DLD1 (cell line): ENCODE results near the gene OR11H1.
"Not testable (repeated sequence)": the region's sequence is repeated elsewhere in the genome, so short reads cannot be mapped to it uniquely, and the experiment has no call there.

Experiments used
- in situ Hi-C: cut with HindIII; loops from 2 replicates; pipeline ENCODE4 v1.10.0; 2017; ENCODE audit warnings: low sequenced_read_pairs

OR11H1 gene, protein sequence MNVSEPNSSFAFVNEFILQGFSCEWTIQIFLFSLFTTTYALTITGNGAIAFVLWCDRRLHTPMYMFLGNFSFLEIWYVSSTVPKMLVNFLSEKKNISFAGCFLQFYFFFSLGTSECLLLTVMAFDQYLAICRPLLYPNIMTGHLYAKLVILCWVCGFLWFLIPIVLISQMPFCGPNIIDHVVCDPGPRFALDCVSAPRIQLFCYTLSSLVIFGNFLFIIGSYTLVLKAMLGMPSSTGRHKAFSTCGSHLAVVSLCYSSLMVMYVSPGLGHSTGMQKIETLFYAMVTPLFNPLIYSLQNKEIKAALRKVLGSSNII

DNA sequence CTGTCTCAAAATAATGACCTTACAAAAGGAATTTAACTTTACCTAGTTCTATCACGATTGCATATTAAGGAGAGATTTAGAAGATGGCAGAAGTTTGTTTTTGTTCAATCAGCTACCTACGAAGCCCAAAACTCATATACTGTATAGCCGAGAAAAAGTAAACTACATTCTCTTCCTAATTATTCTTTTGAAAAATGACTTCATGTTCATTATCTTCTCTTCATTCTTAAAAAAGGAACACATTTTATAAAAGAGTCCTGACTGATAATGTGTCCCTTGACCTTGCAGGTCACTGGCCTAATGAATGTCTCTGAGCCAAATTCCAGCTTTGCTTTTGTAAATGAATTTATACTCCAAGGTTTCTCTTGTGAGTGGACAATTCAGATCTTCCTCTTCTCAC is at the start of gene OR11H1:
OR11H1 (plus strand) TSS at position 301 of the 400 bp plus-strand sequence; CDS start at position 301, 0 bp downstream.
- in situ Hi-C loops, result not testable (repeated sequence)

DNA sequence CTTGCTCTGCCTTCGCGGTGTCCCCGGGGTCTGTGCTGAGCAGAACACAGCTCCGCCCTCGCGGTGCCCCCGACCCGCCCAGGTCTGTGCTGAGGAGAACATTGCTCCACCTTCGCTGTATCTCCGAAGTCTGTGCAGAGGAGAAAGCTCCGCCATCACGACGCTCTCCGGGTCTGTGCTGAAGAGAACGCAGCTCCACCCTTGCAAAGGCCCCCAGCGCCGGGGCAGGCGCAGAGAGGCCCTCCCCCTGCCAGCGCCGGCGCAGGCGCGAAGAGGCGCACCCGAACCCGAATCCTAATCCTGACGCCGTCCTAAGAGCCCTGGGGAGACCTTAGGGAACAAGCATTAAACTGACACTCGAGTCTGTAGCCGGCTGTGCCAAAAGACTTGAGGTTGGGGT is 18.0 kb upstream of the OR11H1 start:
- in situ Hi-C loops, result not testable (repeated sequence)

DNA sequence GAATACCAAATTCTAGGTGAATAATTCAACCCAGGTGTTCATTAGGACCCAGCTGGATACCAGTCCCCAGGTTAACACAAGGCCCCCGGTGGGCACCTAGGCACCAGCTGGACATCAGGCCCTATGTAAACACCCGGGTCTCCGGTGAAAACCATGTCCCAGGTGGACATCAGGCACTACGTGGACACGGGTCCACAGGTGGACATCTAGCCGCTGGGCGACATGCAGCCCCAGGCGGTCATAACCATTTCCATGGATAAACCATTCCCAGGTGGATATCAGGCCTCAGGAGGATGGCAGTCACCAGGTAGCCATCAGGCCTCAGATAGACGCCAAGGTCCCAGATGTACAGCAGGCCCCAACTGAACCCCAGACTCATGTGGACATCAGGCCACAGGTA is 12.1 kb upstream of the OR11H1 start:
- in situ Hi-C loops, result not testable (repeated sequence)

DNA sequence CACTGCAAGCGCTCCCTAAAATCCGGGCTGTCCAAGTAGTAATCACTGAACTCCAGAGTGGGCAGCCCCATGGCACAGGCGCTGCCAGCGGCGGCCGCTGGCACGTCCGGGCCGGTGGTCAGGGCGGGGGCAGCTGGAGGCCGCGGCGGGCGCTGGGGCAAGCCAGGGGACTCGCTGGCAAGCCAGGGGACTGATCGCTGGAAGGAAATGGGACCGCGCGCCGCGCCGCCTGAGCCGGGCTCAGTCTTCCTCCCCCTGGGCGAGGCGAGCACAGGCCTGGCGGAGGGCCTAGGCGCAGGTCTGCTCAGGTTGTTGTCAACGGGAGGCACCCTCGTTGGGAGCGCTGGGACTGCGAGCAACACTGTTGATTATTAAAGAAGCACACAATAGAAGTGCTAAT is 25.8 kb downstream of the OR11H1 start:
- in situ Hi-C loops, result not testable (repeated sequence)

- in situ Hi-C loops, result not testable (repeated sequence)
Observed at GRCh38 chr22:15563461-15563860, 35.5 kb downstream of the OR11H1 start.

- in situ Hi-C loops, result not testable (repeated sequence)
Observed at GRCh38 chr22:15565063-15565462, 37.1 kb downstream of the OR11H1 start.
